ENCODE results near the gene RIPOR1.

The RIPOR1 gene

DNA sequence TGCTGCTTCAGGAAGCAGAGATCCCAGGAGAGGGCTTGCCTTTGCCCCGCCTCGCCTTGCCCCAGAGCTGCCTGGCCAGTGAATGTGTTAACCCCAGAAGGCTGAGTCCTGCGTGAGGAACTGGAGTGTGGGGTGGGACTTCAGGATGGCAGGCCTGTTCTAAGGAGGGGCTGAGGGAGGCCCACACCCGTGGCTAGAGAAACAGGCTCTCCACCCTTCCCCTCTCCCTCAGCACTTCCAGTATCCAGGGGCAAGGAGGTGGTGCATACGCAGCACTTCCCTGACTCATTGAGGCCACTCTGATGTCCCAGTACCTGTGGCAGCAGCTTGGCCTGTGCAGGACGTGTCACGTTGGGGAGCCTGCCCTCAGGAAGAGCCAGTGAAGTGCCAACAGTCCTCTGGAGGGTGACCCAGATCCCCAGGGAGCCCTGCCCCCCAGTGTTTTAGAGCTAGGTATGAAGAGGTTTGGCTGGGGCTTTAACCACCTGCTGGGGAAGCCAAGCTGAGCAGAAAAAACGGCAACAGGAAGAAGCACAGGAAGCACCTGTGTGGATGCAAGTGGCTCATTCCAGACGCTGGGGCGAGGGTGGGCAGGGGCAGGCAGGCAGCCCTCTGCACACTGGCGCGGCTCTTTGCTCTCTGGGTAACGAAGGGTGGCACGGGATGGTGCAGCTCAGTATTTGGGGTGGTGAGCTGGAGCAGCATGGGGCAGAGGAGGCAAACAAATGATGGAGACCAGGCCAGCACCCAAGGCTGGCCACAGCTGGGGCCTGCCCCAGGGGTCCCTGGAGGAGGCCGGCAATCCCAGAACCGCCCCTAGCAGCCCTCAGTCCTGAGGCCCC, 19.0 kb downstream of the RIPOR1 start:
- DNase-seq (ENCODE audit: low spot score in 2 of 2) = no peak
- Histone ChIP-seq H3K4me1 (no peaks in the 10 kb centered on the region), H3K9me3 (no peaks in the 10 kb centered on the region), H3K4me3 (no peak overlapping the region), H3K36me3 (replicated peaks) (peaks cover 50% of the 10 kb centered on the region), H3K27me3 (ENCODE audit: low read depth) (no peaks in the 10 kb centered on the region)
- in situ Hi-C loops (cut with MboI; ENCODE audit: low sequenced_read_pairs) = no loop called here

DNA sequence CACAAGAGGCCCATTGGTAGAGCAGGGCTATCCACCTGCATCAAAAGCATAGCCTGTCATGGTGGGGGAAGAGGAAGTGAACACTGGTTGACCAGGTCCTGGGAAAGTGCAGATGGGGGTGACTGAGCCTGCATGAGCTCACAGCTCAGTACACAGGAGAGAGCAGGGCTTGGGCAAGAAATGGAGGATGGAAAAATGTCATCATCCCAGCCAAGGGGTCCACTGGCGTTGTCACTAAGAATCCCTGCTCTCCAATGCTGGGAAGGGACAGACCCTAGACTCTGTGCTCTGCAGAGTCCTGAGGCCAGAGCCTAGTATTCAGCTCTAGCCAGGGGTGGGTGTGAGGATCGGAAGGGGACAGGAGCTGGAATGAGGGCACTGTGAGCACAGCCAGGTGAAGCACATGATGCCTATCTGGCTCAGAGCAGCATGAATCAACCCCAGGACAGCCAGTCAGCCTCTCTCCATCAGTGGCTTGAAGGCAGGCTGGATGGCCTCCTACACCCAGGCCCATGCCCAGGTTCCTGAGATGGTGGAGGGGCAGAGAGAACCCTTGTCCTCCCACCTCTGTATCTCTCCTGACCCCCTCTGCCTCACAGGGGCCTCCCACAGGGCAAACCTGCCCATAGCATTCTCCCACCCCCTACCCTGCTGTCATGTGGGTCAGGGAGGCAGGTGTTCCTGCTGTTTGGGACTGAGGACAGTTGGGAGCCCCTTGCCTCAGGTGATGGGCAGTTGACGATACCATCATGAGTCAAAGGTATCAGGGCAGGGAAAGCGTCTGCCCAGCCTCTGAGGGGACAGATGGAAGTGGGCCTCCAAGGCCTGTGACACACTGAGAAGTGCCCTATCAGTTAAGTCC, 19.9 kb downstream of the RIPOR1 start:
- in situ Hi-C loops (cut with MboI; ENCODE audit: low sequenced_read_pairs) = no loop called here
- H3K27me3 ChIP-seq (ENCODE audit: low read depth) = no peaks in the 10 kb centered on the region
- H3K9me3 ChIP-seq = no peaks in the 10 kb centered on the region
- H3K4me1 ChIP-seq = no peaks in the 10 kb centered on the region
- peaks cover 43% of the 10 kb centered on the region for H3K36me3 ChIP-seq (replicated peaks)
- no peak for DNase-seq (ENCODE audit: low spot score in 2 of 2)
- H3K4me3 ChIP-seq = no peak overlapping the region

DNA sequence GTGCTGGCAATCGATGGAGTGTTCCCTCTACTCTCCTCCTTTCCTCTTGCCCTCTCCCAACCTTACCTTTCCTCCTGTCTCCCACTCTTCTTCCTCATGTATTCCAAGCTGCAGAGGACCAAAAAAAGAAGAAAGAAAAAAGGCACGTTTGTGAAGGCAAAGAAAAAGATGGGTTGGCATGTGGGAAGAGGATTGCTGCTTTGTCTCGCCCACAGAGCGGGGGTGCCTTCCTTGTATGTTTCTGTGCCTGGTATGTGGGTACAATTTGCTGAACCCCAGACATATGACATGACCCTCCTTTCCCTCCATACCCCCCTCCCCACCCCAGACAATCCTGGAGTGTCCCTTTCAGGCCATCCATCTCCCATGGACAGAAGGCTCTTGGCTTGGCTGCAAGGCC, 20.6 kb downstream of the RIPOR1 start:
- Histone ChIP-seq H3K36me3 (replicated peaks) (peaks cover 35% of the 10 kb centered on the region), H3K4me3 (no peak overlapping the region), H3K4me1 (no peaks in the 10 kb centered on the region), H3K27me3 (ENCODE audit: low read depth) (no peaks in the 10 kb centered on the region), H3K9me3 (no peaks in the 10 kb centered on the region)
- in situ Hi-C loops (cut with MboI; ENCODE audit: low sequenced_read_pairs) = no loop called here
- no peak for DNase-seq (ENCODE audit: low spot score in 2 of 2)

DNA sequence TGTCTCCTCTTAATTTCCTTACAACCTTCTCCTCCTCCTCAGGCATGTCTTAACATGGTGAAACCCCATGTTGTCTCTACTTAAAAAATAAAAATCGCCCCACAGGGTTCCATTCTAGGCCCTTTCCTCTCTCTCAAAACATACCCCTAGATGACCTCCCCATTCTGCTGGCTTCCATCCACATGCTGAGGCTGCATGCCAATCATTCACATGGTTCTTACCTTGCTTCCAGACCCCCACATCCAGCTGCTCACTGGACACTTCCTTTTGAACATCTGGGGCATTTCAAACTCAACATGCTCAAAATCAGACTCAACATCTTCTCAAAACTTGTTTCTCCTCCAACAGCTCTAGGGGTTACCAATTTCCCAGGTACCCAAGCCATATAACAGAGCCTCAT, 21.3 kb downstream of the RIPOR1 start:
- H3K27me3 ChIP-seq (ENCODE audit: low read depth) = no peaks in the 10 kb centered on the region
- H3K4me3 ChIP-seq = no peak overlapping the region
- no peak for DNase-seq (ENCODE audit: low spot score in 2 of 2)
- H3K9me3 ChIP-seq = no peaks in the 10 kb centered on the region
- peaks cover 28% of the 10 kb centered on the region for H3K36me3 ChIP-seq (replicated peaks)
- H3K4me1 ChIP-seq = no peaks in the 10 kb centered on the region
- in situ Hi-C loops (cut with MboI; ENCODE audit: low sequenced_read_pairs) = loop anchor here (5.0 kb wide), 1 partner anchor 92 kb away; no protein-coding TSS in a partner anchor

- Histone ChIP-seq H3K36me3 (replicated peaks) (peaks cover 20% of the 10 kb centered on the region), H3K4me1 (no peaks in the 10 kb centered on the region), H3K27me3 (ENCODE audit: low read depth) (no peaks in the 10 kb centered on the region), H3K4me3 (no peak overlapping the region), H3K9me3 (no peaks in the 10 kb centered on the region)
- no peak for DNase-seq (ENCODE audit: low spot score in 2 of 2)
- in situ Hi-C loops (cut with MboI; ENCODE audit: low sequenced_read_pairs) = loop anchor here (5.0 kb wide), 1 partner anchor 91 kb away; no protein-coding TSS in a partner anchor
Measured at GRCh38 chr16:67551091-67551490, 22.5 kb downstream of the RIPOR1 start.

DNA sequence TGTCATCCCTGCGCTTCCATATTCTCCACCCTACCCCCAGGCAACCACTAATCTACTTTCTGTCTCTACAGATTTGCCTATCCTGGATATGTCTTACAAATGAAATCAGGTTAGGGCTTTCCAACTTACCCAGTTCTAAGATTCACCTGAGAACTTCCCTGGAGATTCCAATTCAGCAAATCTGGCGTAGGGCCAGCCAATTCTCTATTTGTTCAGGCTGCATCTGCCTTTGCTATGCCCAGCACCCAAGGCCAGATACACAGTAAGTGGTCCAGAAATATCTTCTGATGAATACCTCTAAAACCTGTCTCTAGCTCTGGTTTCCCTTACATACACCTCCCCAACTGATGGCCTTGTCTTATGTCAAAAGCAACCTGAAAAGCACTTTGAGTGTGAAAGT, 23.3 kb downstream of the RIPOR1 start:
- Histone ChIP-seq H3K4me1 (no peaks in the 10 kb centered on the region), H3K36me3 (replicated peaks) (peaks cover 12% of the 10 kb centered on the region), H3K4me3 (no peak overlapping the region), H3K27me3 (ENCODE audit: low read depth) (no peaks in the 10 kb centered on the region), H3K9me3 (no peaks in the 10 kb centered on the region)
- DNase-seq (ENCODE audit: low spot score in 2 of 2) = no peak
- in situ Hi-C loops (cut with MboI; ENCODE audit: low sequenced_read_pairs) = loop anchor here (5.0 kb wide), 1 partner anchor 90 kb away; no protein-coding TSS in a partner anchor

DNA sequence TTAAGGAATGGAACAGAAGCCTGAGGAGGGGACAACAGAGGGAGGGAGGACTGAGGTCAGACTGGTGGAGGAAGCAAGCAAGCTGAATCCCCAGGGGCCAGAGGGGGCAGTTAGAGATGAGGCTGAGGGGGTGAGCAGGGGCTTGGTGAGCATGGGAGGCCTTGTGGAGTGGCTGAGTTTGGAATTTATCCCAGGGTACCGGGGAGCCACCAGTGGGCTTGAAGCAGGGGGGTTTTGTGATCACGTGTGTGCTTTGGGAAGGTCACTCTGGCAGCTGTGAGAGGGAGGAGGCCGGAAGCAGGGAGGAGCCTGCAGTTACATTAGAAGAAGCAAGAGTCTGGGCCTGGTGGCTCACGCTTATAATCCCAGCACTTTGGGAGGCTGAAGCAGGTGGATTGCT, 23.8 kb downstream of the RIPOR1 start:
- in situ Hi-C loops (cut with MboI; ENCODE audit: low sequenced_read_pairs) = loop anchor here (5.0 kb wide), 1 partner anchor 90 kb away; no protein-coding TSS in a partner anchor
- no peak for DNase-seq (ENCODE audit: low spot score in 2 of 2)
- Histone ChIP-seq H3K9me3 (no peaks in the 10 kb centered on the region), H3K36me3 (replicated peaks) (peaks cover 7% of the 10 kb centered on the region), H3K27me3 (ENCODE audit: low read depth) (no peaks in the 10 kb centered on the region), H3K4me3 (no peak overlapping the region), H3K4me1 (no peaks in the 10 kb centered on the region)

DNA sequence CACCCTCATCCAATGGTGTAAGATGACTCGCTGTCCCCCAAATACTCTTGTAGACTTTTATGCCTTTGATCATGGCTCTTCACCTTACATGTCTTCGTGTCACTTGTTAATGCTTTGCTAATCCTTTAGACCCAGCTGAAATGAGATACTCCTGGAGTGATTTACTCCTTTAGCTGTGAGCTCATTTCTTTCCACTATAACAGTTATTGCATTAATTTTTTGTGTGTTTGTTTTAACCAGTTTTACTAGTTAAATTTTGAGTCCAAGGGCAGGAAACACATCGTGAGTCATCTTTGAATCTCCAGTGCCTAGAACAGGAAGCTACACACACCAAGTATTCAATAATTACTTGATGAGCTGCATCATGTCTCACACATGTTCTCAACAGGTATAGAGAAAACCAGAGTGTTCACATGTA, 27.2 kb downstream of the RIPOR1 start:
- H3K4me1 ChIP-seq = peaks cover 2% of the 10 kb centered on the region
- no peak overlapping the region for H3K4me3 ChIP-seq
- H3K27me3 ChIP-seq (ENCODE audit: low read depth) = no peaks in the 10 kb centered on the region
- H3K9me3 ChIP-seq = no peaks in the 10 kb centered on the region
- DNase-seq (ENCODE audit: low spot score in 2 of 2) = no peak
- H3K36me3 ChIP-seq (replicated peaks) = no peaks in the 10 kb centered on the region
- in situ Hi-C loops (cut with MboI; ENCODE audit: low sequenced_read_pairs) = no loop called here

DNA sequence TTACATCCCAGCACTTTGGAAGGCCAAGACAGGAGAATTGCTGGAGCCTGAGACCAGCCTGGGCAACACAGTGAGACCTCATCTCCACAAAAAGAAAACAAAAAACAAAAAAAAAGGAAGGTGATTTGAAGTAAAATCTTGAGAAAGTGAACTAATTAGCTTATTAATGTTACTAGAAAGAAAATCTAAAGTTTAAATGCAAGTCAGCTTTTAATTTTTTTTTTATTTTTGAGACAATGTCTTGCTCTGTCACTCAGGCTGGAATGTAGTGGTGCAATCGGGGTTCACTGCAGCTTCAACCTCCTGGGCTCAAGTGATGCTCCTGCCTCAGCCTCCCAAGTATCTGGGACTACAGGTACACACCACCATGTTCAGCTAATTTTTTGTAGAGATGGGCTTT, 30.2 kb downstream of the RIPOR1 start:
- Histone ChIP-seq H3K9me3 (no peaks in the 10 kb centered on the region), H3K4me3 (no peak overlapping the region), H3K27me3 (ENCODE audit: low read depth) (no peaks in the 10 kb centered on the region), H3K36me3 (replicated peaks) (peaks cover 5% of the 10 kb centered on the region; the same call in 1 of the 2 replicates), H3K4me1 (peaks cover 11% of the 10 kb centered on the region)
- in situ Hi-C loops (cut with MboI; ENCODE audit: low sequenced_read_pairs) = no loop called here
- DNase-seq (ENCODE audit: low spot score in 2 of 2) = no peak

- no peak for DNase-seq (ENCODE audit: low spot score in 2 of 2)
- peaks cover 19% of the 10 kb centered on the region for H3K4me1 ChIP-seq
- no peaks in the 10 kb centered on the region for H3K9me3 ChIP-seq
- no peaks in the 10 kb centered on the region for H3K27me3 ChIP-seq (ENCODE audit: low read depth)
- in situ Hi-C loops (cut with MboI; ENCODE audit: low sequenced_read_pairs) = no loop called here
- H3K4me3 ChIP-seq = peak overlapping the region; percentile 94
- H3K36me3 ChIP-seq (replicated peaks) = peaks cover 5% of the 10 kb centered on the region; the same call in 1 of the 2 replicates
Measured at GRCh38 chr16:67560827-67561342, 32.3 kb downstream of the RIPOR1 start.

GRCh38 chr16:67561501-67561823, 32.8 kb downstream of the RIPOR1 start:
- Histone ChIP-seq H3K4me1 (peaks cover 19% of the 10 kb centered on the region), H3K9me3 (no peaks in the 10 kb centered on the region), H3K36me3 (replicated peaks) (peaks cover 5% of the 10 kb centered on the region; the same call in 1 of the 2 replicates), H3K4me3 (peak overlapping the region; percentile 94), H3K27me3 (ENCODE audit: low read depth) (no peaks in the 10 kb centered on the region)
- no peak for DNase-seq (ENCODE audit: low spot score in 2 of 2)
- in situ Hi-C loops (cut with MboI; ENCODE audit: low sequenced_read_pairs) = no loop called here

DNA sequence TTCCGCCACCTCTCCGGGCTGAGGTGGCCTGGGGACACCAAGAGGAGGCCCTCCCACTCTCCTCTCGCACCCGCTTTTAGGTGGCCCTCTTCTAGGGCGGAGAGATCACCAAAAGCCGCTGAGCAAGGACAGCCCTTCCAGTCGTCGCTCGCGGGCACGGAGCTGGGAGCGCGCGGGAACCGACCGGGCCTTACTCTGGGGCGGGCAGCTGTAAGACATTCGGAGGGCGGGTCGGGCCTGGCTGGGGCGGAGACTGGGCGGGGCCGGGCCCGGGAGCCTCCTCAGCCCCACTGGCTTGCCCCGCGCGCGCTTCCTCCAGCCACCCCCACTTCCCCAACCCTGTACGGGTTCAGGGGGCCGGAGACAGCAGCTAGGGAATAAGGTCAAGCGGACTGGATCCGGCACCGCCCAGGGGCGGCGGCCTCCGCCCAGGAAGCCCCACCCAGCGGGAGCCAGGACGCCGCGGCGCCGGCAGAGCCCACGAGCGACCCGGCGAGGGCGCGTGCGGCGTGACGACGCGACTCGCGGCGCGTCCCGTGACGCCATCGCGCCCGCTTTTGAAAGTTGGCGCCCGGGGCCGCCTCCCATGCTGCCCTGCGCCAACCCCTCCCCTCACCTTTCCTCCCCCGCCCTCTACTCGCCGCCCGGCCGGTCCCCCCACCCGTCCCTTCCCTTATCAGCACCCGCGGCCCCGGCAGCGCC, 33.3 kb downstream of the RIPOR1 start:
- Histone ChIP-seq H3K27me3 (ENCODE audit: low read depth) (no peaks in the 10 kb centered on the region), H3K4me3 (peak overlapping the region; percentile 94), H3K4me1 (peaks cover 19% of the 10 kb centered on the region), H3K36me3 (replicated peaks) (peaks cover 5% of the 10 kb centered on the region; the same call in 1 of the 2 replicates), H3K9me3 (no peaks in the 10 kb centered on the region)
- DNase-seq (ENCODE audit: low spot score in 2 of 2) = peak; percentile 97 to 98
- in situ Hi-C loops (cut with MboI; ENCODE audit: low sequenced_read_pairs) = no loop called here

DNA sequence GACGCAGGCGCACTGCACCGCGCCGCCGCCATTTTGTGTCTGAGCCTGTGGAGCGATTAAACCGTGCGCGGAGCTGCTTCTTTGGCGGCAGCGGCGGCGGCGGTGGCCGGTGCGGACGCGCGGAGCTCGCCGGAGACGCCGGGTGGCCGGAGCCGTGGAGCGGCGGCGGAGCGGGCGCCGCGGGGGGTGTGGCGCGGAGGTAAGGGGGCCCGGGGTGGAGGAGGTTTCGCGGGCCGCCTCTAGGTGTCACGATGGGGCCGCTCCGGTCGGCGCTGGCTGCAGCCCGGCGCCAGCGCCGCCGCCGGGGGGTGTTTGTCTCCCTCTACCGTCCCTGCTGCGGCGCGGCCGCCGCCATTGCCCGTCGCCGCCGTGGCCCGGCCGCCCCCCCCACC, 33.9 kb downstream of the RIPOR1 start, which contains the start of gene CTCF:
Gene CTCF (plus strand): TSS at position 1 of the 392 bp plus-strand sequence. CDS start 48,307 bp downstream, outside the sequence.
- Histone ChIP-seq H3K36me3 (replicated peaks) (peaks cover 5% of the 10 kb centered on the region; the same call in 1 of the 2 replicates), H3K27me3 (ENCODE audit: low read depth) (no peaks in the 10 kb centered on the region), H3K9me3 (no peaks in the 10 kb centered on the region), H3K4me1 (peaks cover 19% of the 10 kb centered on the region), H3K4me3 (peak within 1 kb of the TSS; percentile 94)
- in situ Hi-C loops (cut with MboI; ENCODE audit: low sequenced_read_pairs) = no loop called here
- DNase-seq (ENCODE audit: low spot score in 2 of 2) = peak; percentile 75 to 88
